ENCODE data around the gene TPI1.

- TF ChIP-seq, protein P1, sequence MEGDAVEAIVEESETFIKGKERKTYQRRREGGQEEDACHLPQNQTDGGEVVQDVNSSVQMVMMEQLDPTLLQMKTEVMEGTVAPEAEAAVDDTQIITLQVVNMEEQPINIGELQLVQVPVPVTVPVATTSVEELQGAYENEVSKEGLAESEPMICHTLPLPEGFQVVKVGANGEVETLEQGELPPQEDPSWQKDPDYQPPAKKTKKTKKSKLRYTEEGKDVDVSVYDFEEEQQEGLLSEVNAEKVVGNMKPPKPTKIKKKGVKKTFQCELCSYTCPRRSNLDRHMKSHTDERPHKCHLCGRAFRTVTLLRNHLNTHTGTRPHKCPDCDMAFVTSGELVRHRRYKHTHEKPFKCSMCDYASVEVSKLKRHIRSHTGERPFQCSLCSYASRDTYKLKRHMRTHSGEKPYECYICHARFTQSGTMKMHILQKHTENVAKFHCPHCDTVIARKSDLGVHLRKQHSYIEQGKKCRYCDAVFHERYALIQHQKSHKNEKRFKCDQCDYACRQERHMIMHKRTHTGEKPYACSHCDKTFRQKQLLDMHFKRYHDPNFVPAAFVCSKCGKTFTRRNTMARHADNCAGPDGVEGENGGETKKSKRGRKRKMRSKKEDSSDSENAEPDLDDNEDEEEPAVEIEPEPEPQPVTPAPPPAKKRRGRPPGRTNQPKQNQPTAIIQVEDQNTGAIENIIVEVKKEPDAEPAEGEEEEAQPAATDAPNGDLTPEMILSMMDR (IDR thresholded peaks at IDR 0.05) = no peak
- TF ChIP-seq POLR2A (IDR thresholded peaks at IDR 0.05) (no peak), POLR2AphosphoS5 (IDR thresholded peaks at IDR 0.05) (no peak)
Observed at GRCh38 chr12:6824901-6825381, 42.4 kb upstream of the TPI1 start.

Measured in prostate gland (tissue), 2 donors.